Psoas muscle (tissue), 8 donors: ENCODE results near the gene MOV10L1. TPM values are rescaled to one million over a fixed set of nuclear protein-coding genes. Genes with fewer than 3 reads are reported as not detected.

ENCODE experiments used
- ATAC-seq, 4 donors: fragments of 200-7000 bp; cut with Tn5 transposase; one replicate each; pipeline ENCODE4 v1.9.1; 2020; ENCODE audit warnings: moderate library complexity in 3 of 4, mild to moderate bottlenecking in 2 of 4
- DNase-seq, 2 donors: peaks; one replicate each; pipeline ENCODE4 v3.0.0-alpha.2; 2020
- H3K27ac ChIP-seq: fragments of 200-600 bp; one replicate; pipeline ENCODE4 v1.8.0; 2022
- H3K27me3 ChIP-seq, 3 donors: fragments of 200-600 bp in 1 of 3; one replicate each; pipeline versions ENCODE4 v1.6.1 to v1.8.0; 2013 to 2022; ENCODE audit warnings: low read length in 2 of 3, mild to moderate bottlenecking in 2 of 3, moderate library complexity in 1 of 3; ENCODE audit not compliant: insufficient read depth in 3 of 3
- H3K36me3 ChIP-seq, 2 donors: fragments of 200-600 bp in 1 of 2; one replicate each; pipeline versions ENCODE4 v1.6.1 to v1.8.0; 2013 to 2022; ENCODE audit warnings: low read depth in 1 of 2, mild to moderate bottlenecking in 1 of 2, moderate library complexity in 1 of 2; ENCODE audit not compliant: insufficient read depth in 1 of 2
- H3K4me1 ChIP-seq: fragments of 200-600 bp; one replicate; pipeline ENCODE4 v1.8.0; 2022
- H3K4me3 ChIP-seq: fragments of 200-600 bp; one replicate; pipeline ENCODE4 v1.8.0; 2022; ENCODE audit warnings: mild to moderate bottlenecking
- H3K9me3 ChIP-seq: fragments of 200-600 bp; one replicate; pipeline ENCODE4 v1.8.0; 2022
- WGBS, 3 donors: extraction: QIAGEN DNeasy Blood & Tissue Kit; methylation state at CpG; one replicate each; pipeline versions ENCODE4 v1.1.6 to v1.1.7; 2013; 5-methylcytosine and 5-hydroxymethylcytosine counted together
- intact Hi-C, 2 donors: fragments of 100-400 bp; cut with DNase I; formaldehyde crosslinking; loops; one replicate each; pipeline versions ENCODE4 v1.11.0 to v1.14.2; 2022
- polyA plus RNA-seq, 3 donors: library from polyadenylated mRNA; stranded (reverse); fragments of 200-250 nt; gene quantifications; one replicate each; pipeline ENCODE4 v1.2.3, GENCODE V29; 2013
- total RNA-seq, 4 donors: library from RNA; stranded (reverse); fragmentation: NEBNext Ultra II Directional in 2 of 4; extraction: Animal tissue kit (Norgen Biotek cat#: 25700) in 2 of 4; gene quantifications; one replicate each; pipeline versions ENCODE4 v1.2.1 to v1.2.4, GENCODE V29; 2021 to 2023
- TF ChIP-seq, protein P1 (sequence below): fragments of 200-600 bp; IDR thresholded peaks from one replicate; pipeline ENCODE4 v1.8.0; 2022; ENCODE audit warnings: antibody characterized with exemption
- donor health status: healthy with polysubstance abuse.
- donor health status: DM: no; HTN: no; CAD: no; lungs with moderate emphysema.
- donor health status: Bipolar disorder and iron deficiency.
- donor health status: healthy.
- donor health status: DM: yes; HTN: yes; CAD: no.
- donor health status: DM: no; HTN: no; CAD: no.
- donor health status: DM: no; HTN: no; CAD: no.
- donor health status: DM: yes; HTN: yes; CAD: no.

MOV10L1 gene
- total and polyA plus RNA-seq, 7 donors = 0.05 to 0.39 (median 0.07) TPM; not detected in 4

DNA sequence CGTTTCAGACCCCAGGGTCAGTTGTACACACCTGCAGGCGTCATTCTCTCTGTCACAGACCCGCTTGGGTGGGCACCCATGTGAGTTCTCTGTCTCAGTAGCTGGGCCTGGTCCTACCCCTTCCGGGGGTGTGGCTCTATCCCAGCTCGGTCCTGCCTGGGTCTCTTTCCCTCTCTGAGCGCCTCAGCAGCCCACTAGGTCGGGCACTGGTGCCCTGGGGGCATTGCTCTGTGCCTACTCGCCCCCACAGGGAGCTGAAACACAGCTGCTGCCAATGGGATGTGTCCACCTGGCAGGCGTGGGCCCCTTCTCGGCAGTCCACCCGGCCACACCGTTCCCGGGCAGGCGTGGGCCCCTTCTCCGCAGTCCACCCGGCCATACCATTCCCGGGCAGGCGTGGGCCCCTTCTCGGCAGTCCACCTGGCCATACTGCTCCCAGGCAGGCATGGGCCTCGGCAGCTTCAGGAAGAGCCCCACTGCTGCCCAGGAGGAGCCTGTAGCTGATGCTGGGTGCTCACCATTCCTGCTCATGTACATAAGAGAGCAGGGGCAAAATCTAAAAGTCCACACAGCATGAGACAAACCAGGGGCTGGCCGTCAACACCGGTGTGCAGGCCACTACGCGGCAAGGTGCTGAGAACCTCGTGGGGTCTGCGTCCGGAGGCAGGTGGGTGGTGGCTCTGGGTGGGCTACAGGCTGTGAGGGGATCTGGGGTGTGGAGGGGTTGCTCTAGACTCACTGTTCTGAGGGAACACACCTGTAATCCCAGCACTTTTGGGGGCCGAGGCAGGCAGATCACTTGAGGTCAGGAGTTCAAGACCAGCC, 16.9 kb upstream of the MOV10L1 start:
- Histone ChIP-seq H3K4me3 (no peak overlapping the region), H3K9me3 (no peaks in the 10 kb centered on the region), H3K4me1 (no peaks in the 10 kb centered on the region), H3K36me3 (no peaks in the 10 kb centered on the region), H3K27ac (no peak overlapping the region), H3K27me3 (peaks cover 0 to 11% (median 0%) of the 10 kb centered on the region in 3 donors)
- no peak for DNase-seq
- TF ChIP-seq, protein P1, sequence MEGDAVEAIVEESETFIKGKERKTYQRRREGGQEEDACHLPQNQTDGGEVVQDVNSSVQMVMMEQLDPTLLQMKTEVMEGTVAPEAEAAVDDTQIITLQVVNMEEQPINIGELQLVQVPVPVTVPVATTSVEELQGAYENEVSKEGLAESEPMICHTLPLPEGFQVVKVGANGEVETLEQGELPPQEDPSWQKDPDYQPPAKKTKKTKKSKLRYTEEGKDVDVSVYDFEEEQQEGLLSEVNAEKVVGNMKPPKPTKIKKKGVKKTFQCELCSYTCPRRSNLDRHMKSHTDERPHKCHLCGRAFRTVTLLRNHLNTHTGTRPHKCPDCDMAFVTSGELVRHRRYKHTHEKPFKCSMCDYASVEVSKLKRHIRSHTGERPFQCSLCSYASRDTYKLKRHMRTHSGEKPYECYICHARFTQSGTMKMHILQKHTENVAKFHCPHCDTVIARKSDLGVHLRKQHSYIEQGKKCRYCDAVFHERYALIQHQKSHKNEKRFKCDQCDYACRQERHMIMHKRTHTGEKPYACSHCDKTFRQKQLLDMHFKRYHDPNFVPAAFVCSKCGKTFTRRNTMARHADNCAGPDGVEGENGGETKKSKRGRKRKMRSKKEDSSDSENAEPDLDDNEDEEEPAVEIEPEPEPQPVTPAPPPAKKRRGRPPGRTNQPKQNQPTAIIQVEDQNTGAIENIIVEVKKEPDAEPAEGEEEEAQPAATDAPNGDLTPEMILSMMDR = no peak
- intact Hi-C loops = no loop called here
- ATAC-seq = no peak
- 75 to 78% (median 76%) methylated on average over 22 to 28 of the region's 28 CpGs for WGBS, 3 donors

DNA sequence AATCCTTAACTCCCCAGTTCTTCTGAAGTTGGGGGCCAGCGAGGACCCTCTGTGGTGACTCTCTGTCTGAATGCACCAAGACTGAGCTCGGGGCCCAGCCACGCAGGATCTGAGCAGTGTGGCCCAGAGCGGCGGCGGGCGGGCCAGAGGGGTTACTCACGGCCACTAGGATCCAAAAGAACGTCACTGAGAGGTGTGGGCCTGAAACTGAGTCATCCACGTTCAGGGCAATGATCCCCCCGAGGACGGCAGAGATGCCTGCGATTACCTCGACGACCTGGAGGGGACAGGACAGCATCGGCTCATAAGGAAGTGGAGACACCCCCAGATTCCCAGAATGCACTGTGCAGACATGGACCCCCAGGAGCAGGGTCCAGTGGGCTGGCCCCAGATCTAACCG, 15.8 kb upstream of the MOV10L1 start:
- 69 to 72% (median 71%) methylated on average over 17 of the region's 17 CpGs for WGBS, 3 donors
- DNase-seq = no peak
- no peaks in the 10 kb centered on the region for H3K4me1 ChIP-seq
- H3K4me3 ChIP-seq = no peak overlapping the region
- no peak overlapping the region for H3K27ac ChIP-seq
- TF ChIP-seq, protein P1 = no peak
- intact Hi-C loops = no loop called here
- no peaks in the 10 kb centered on the region for H3K9me3 ChIP-seq
- ATAC-seq = no peak
- H3K36me3 ChIP-seq = no peaks in the 10 kb centered on the region
- H3K27me3 ChIP-seq = peaks cover 0 to 14% (median 0%) of the 10 kb centered on the region in 3 donors

DNA sequence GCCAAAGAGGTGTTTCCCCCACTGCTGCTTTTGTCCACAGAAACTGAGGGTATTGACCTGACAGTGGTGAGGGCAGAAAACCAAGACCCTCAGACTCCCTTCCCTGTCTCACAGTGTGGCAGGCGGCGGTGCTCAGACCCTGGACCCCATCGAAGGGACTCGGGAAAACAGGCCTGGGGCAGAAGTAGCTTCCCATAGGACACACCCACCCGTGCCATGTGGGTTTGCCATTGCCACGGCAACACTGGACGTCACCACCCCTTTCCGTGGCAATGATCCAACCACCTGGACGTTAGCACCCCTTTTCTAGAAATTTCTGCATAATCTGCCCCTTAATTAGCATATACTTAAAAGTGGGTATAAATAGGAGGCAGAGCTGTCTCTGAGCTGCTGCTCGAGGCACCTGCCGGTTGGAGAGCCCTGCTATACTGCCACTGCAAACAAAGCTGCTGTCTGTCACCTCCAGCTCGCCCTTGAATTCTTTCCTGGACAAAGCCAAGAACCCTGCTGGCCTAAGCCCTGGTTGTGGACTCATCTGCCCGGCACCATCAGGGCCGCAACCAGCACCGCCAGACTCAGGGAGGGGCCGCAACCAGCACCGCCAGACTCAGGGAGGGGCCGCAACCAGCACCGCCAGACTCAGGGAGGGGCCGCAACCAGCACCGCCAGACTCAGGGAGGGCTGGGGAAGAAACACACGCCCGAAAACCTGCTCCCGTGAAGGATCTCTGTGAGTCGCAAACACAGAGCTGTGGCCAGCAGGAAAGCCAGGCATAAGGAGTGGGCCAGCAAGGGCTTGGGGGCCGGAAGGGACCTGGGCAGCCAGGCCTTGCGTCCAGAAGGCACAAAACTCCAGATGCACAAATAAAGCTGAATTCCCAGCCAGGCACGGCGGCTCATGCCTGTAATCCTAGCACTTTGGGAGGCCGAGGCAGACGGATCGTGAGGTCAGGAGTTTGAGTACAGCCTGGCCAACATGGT, 15.0 kb upstream of the MOV10L1 start:
- no peaks in the 10 kb centered on the region for H3K36me3 ChIP-seq
- WGBS, 3 donors = 57 to 68% (median 61%) methylated on average over 32 of the region's 32 CpGs
- no peak for ATAC-seq
- no peaks in the 10 kb centered on the region for H3K4me1 ChIP-seq
- TF ChIP-seq, protein P1 = no peak
- H3K9me3 ChIP-seq = no peaks in the 10 kb centered on the region
- no peak overlapping the region for H3K4me3 ChIP-seq
- H3K27ac ChIP-seq = no peak overlapping the region
- H3K27me3 ChIP-seq = peaks cover 0 to 17% (median 0%) of the 10 kb centered on the region in 3 donors
- intact Hi-C loops = no loop called here
- no peak for DNase-seq

DNA sequence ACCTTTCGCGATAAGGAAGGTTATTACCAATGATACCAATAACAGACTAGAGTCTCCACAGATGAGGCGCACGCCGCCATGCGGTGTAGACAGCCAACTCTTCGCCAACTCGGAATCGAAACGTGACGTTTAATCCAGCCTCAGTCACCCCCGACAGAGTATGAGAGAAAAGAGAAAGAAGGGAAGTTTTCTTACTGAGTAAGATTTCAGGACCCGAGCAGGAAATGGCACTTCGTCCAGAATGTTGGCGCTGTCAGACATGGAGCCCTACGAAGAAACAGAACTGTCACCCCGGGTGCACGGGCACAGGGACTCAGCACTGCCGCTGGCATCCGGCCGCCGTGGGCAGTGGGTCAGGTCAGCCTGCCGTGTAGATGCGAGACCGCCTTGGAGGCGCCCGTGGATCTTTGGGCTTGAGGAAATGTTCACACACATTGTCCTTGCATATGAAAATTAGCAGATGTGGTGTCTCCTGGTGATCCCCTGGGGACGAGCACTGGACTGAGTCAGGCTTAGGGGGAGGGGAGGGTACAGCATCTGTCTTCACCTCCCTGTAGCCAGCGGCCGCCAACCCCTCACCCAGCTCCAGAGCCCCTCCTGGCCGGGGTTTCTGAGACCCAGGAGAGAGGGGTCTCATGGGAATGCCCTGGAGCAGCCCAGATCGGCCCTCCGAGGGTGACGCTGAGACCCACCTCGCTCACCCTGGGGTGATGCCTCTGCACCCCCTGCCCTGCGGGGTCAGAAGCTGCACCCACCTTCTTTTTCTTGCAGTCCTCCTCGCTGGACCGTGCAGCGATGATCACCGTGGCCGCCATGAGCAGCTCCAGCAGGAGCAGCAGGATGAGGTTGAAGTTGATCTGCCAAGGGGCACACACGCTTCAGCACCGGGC, 12.9 kb upstream of the MOV10L1 start:
- no peak for ATAC-seq
- 74 to 81% (median 78%) methylated on average over 42 to 43 of the region's 43 CpGs for WGBS, 3 donors

More for the DNA sequence above, 12.9 kb upstream of the MOV10L1 start:
- no peaks in the 10 kb centered on the region for H3K9me3 ChIP-seq
- TF ChIP-seq, protein P1 = no peak
- no peaks in the 10 kb centered on the region for H3K36me3 ChIP-seq
- DNase-seq = no peak
- H3K4me3 ChIP-seq = no peak overlapping the region
- peaks cover 0 to 21% (median 0%) of the 10 kb centered on the region in 3 donors for H3K27me3 ChIP-seq
- no peaks in the 10 kb centered on the region for H3K4me1 ChIP-seq
- intact Hi-C loops = no loop called here
- H3K27ac ChIP-seq = no peak overlapping the region
